ENCODE data around the gene CAPN15. TPM values are rescaled to one million over a fixed set of nuclear protein-coding genes. Genes with fewer than 3 reads are reported as not detected.
"Not testable (repeated sequence)": the region's sequence is repeated elsewhere in the genome, so short reads cannot be mapped to it uniquely, and the experiment has no call there.

Gene CAPN15
- total RNA-seq, 1 experiment from 2014 or later, result 60.0 TPM

- no peak for DNase-seq (ENCODE audit: low spot score)
Observed at GRCh38 chr16:506246-506546, 21.3 kb upstream of the CAPN15 start.

- DNase-seq (ENCODE audit: low spot score), result not testable (repeated sequence)
Observed at GRCh38 chr16:507527-507926, 20.0 kb upstream of the CAPN15 start.

GRCh38 chr16:507996-508395 is 19.5 kb upstream of the CAPN15 start:
- no peak for DNase-seq (ENCODE audit: low spot score)

GRCh38 chr16:508884-509736 is 18.4 kb upstream of the CAPN15 start:
- DNase-seq (ENCODE audit: low spot score), result no peak

GRCh38 chr16:510066-510825 is 17.3 kb upstream of the CAPN15 start:
- no peak for DNase-seq (ENCODE audit: low spot score)

- no peak for DNase-seq (ENCODE audit: low spot score)
Observed at GRCh38 chr16:512802-513201, 14.7 kb upstream of the CAPN15 start.

- no peak for DNase-seq (ENCODE audit: low spot score)
Observed at GRCh38 chr16:513950-514349, 13.6 kb upstream of the CAPN15 start.

GRCh38 chr16:515175-515938 is 12.2 kb upstream of the CAPN15 start:
- DNase-seq (ENCODE audit: low spot score), result no peak

- no peak for DNase-seq (ENCODE audit: low spot score)
Observed at GRCh38 chr16:515939-516226, 11.6 kb upstream of the CAPN15 start.

GRCh38 chr16:516301-516700 is 11.2 kb upstream of the CAPN15 start:
- DNase-seq (ENCODE audit: low spot score), result no peak

- DNase-seq (ENCODE audit: low spot score), result no peak
Observed at GRCh38 chr16:518858-519257, 8.7 kb upstream of the CAPN15 start.

GRCh38 chr16:519425-519824 is 8.1 kb upstream of the CAPN15 start:
- no peak for DNase-seq (ENCODE audit: low spot score)

GRCh38 chr16:519841-520687 is 7.4 kb upstream of the CAPN15 start:
- DNase-seq (ENCODE audit: low spot score), result no peak

GRCh38 chr16:520847-521246 is 6.7 kb upstream of the CAPN15 start:
- DNase-seq (ENCODE audit: low spot score), result no peak

- DNase-seq (ENCODE audit: low spot score), result no peak
Observed at GRCh38 chr16:521381-522210, 5.9 kb upstream of the CAPN15 start.

GRCh38 chr16:522320-523096 is 5.0 kb upstream of the CAPN15 start:
- DNase-seq (ENCODE audit: low spot score), result no peak

- DNase-seq (ENCODE audit: low spot score), result no peak
Observed at GRCh38 chr16:523097-523741, 4.3 kb upstream of the CAPN15 start.

GRCh38 chr16:524274-525040 is 3.1 kb upstream of the CAPN15 start:
- DNase-seq (ENCODE audit: low spot score), result no peak

- DNase-seq (ENCODE audit: low spot score), result no peak
Observed at GRCh38 chr16:525123-525519, 2.4 kb upstream of the CAPN15 start.

All from A172 (cell line).